ENCODE data around the gene PARVB. TPM values are rescaled to one million over a fixed set of nuclear protein-coding genes. Genes with fewer than 3 reads are reported as not detected.

Gene PARVB
- total RNA-seq, 4 donors from 2014 or later: 6.6 to 144 (median 30.1) TPM

- Histone ChIP-seq H3K4me1 (peaks cover 0 to 3% (median 0%) of the 10 kb centered on the region in 4 donors), H3K4me3 (no peak overlapping the region), H3K27ac (no peak overlapping the region), H3K9me3 (no peaks in the 10 kb centered on the region), H3K36me3 (no peaks in the 10 kb centered on the region), H3K27me3 (no peaks in the 10 kb centered on the region)
- no peak for TF ChIP-seq POLR2AphosphoS5 (IDR thresholded peaks at IDR 0.05)
- TF ChIP-seq, protein P1, sequence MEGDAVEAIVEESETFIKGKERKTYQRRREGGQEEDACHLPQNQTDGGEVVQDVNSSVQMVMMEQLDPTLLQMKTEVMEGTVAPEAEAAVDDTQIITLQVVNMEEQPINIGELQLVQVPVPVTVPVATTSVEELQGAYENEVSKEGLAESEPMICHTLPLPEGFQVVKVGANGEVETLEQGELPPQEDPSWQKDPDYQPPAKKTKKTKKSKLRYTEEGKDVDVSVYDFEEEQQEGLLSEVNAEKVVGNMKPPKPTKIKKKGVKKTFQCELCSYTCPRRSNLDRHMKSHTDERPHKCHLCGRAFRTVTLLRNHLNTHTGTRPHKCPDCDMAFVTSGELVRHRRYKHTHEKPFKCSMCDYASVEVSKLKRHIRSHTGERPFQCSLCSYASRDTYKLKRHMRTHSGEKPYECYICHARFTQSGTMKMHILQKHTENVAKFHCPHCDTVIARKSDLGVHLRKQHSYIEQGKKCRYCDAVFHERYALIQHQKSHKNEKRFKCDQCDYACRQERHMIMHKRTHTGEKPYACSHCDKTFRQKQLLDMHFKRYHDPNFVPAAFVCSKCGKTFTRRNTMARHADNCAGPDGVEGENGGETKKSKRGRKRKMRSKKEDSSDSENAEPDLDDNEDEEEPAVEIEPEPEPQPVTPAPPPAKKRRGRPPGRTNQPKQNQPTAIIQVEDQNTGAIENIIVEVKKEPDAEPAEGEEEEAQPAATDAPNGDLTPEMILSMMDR (IDR thresholded peaks at IDR 0.05): no peak
- no peak for TF ChIP-seq POLR2A (IDR thresholded peaks at IDR 0.05)
- no peak for TF ChIP-seq EP300 (IDR thresholded peaks at IDR 0.05; ENCODE audit: low read depth)
- DNase-seq: no peak
- in situ Hi-C loops (cut with MboI; ENCODE audit: low pct_ligation_motif_present in 1 of 4, low pct_unique_long_range_greater_than_20kb in 1 of 4, low sequenced_read_pairs in 3 of 4): no loop called here
- intact Hi-C loops (cut with DNase I; ENCODE audit: low total_unique reads): no loop called here
- WGBS, 2 donors (ENCODE audit: low coverage in 1 of 2): 67 to 84% methylated on average over 2 to 12 of the region's 12 CpGs
These were observed 165.0 kb downstream of the PARVB start for GRCh38 chr22:44188986-44189630.

DNA sequence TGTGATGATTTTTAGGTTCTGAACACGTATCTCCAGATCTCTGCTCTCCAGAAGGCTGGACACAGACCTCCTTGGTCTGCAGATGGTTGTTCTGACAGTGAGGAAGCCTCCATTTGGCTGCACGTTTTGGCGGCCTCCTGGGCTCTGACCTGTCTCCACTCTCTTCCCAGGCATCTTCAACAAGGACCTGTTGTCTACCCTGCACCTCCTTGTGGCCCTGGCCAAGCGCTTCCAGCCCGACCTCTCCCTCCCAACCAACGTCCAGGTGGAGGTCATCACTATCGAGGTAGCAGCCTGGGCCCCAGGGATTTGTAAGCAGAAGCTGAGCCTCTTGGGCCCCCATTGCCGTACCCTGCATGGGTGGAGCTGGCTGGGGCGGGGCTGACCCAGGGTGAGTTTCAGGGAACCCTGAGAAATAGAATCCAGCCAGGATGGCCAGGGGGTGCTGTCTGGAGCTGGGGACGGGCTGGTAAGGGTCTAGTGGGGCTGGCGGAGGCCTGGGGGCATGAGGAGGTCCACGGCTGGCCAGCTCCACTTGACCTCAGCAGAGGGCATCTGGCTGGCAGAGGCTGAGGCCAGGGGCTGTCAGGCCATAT lies 166.4 kb downstream of the PARVB start:
- no peak for DNase-seq
- intact Hi-C loops (cut with DNase I; ENCODE audit: low total_unique reads): no loop called here
- H3K36me3 ChIP-seq: no peaks in the 10 kb centered on the region
- WGBS, 2 donors (ENCODE audit: low coverage in 1 of 2): 65 to 80% methylated on average over 4 to 12 of the region's 12 CpGs
- H3K27me3 ChIP-seq: no peaks in the 10 kb centered on the region
- H3K4me3 ChIP-seq: no peak overlapping the region
- TF ChIP-seq POLR2A (IDR thresholded peaks at IDR 0.05) (no peak), EP300 (IDR thresholded peaks at IDR 0.05; ENCODE audit: low read depth) (no peak), POLR2AphosphoS5 (IDR thresholded peaks at IDR 0.05) (no peak)
- TF ChIP-seq, protein P1 (IDR thresholded peaks at IDR 0.05): no peak
- in situ Hi-C loops (cut with MboI; ENCODE audit: low pct_ligation_motif_present in 1 of 4, low pct_unique_long_range_greater_than_20kb in 1 of 4, low sequenced_read_pairs in 3 of 4): no loop called here
- H3K9me3 ChIP-seq: no peaks in the 10 kb centered on the region
- H3K4me1 ChIP-seq: peaks cover 0 to 3% (median 0%) of the 10 kb centered on the region in 4 donors
- H3K27ac ChIP-seq: no peak overlapping the region

DNA sequence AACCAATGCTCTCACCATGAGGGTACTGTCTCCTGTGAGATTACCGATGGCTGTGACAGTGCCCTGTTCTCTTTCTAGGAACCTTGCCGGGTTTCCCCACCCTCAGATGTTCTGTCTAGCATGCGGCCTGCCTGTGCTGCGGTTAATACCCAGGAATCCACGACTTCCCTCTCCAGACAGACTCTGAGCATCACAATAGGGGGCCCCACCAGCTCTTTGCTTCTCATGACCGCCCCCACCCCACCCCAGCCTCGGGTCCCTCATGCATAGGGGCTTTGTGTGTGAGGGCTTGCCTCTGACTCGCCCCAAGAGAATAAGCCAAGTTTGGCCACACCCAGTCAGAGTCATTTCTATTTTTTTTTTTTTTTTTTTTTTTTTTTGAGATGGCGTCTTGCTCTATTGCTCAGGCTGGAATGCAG lies 166.9 kb downstream of the PARVB start:
- H3K36me3 ChIP-seq: no peaks in the 10 kb centered on the region
- no peaks in the 10 kb centered on the region for H3K27me3 ChIP-seq
- in situ Hi-C loops (cut with MboI; ENCODE audit: low pct_ligation_motif_present in 1 of 4, low pct_unique_long_range_greater_than_20kb in 1 of 4, low sequenced_read_pairs in 3 of 4): no loop called here
- no peak overlapping the region for H3K27ac ChIP-seq
- DNase-seq: no peak
- intact Hi-C loops (cut with DNase I; ENCODE audit: low total_unique reads): no loop called here
- WGBS, 2 donors (ENCODE audit: low coverage in 1 of 2): 40 to 59% methylated on average over 1 to 9 of the region's 9 CpGs
- TF ChIP-seq POLR2A (IDR thresholded peaks at IDR 0.05): no peak
- H3K4me3 ChIP-seq: no peak overlapping the region
- H3K4me1 ChIP-seq: peaks cover 0 to 3% (median 0%) of the 10 kb centered on the region in 4 donors
- H3K9me3 ChIP-seq: no peaks in the 10 kb centered on the region

DNA sequence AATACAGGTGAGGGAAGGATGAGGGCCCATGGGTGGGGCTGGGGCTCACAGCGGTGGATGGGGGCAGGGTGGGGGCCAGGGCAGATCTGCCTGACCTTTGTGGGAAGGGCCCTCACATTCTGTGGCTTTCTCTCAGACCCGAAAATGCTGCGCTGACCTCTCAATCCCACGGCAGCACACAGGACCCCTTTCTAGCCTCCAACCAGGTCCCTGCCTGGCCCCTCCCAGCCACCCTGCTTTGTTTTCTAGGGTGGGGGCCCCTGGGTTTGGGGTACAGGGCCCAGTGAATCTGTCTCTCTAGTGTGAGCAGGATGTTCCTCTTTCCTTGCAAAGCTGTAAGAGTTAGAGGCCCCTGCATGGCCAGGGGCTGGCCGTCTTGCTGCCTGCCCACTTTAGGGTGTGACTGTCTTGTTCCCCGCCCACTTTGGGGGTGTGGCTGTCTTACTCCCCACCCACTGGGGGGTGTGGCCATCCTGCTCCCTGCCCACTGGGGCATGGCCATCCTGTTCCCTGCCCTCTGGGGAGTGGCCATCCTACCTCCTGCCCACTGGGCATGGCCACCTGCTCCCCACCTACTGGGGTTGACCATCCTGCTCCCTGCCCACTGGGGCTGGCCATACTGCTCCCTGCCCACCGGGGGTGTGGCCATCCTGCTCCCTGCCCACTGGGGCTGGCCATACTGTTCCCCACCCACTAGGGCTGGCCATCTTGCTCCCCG lies 168.2 kb downstream of the PARVB start:
- Histone ChIP-seq H3K4me1 (peaks cover 0 to 3% (median 0%) of the 10 kb centered on the region in 4 donors), H3K27me3 (no peaks in the 10 kb centered on the region), H3K27ac (no peak overlapping the region), H3K36me3 (no peaks in the 10 kb centered on the region), H3K9me3 (no peaks in the 10 kb centered on the region), H3K4me3 (no peak overlapping the region)
- in situ Hi-C loops (cut with MboI; ENCODE audit: low pct_ligation_motif_present in 1 of 4, low pct_unique_long_range_greater_than_20kb in 1 of 4, low sequenced_read_pairs in 3 of 4) (no loop called here), intact Hi-C loops (cut with DNase I; ENCODE audit: low total_unique reads) (no loop called here)
- 86% methylated on average over 7 of the region's 8 CpGs; no CpG with 5 or more reads in 1 of the 2 donors for WGBS, 2 donors (ENCODE audit: low coverage in 1 of 2)
- TF ChIP-seq POLR2AphosphoS5 (IDR thresholded peaks at IDR 0.05) (no peak), POLR2A (IDR thresholded peaks at IDR 0.05) (no peak), EP300 (IDR thresholded peaks at IDR 0.05; ENCODE audit: low read depth) (no peak)
- TF ChIP-seq, protein P1 (IDR thresholded peaks at IDR 0.05): no peak
- no peak for DNase-seq
